ENCODE data around the gene SH3GLB2. TPM values are rescaled to one million over a fixed set of nuclear protein-coding genes. Genes with fewer than 3 reads are reported as not detected.
"Not testable (repeated sequence)": the region's sequence is repeated elsewhere in the genome, so short reads cannot be mapped to it uniquely, and the experiment has no call there.

The SH3GLB2 gene
- total RNA-seq, 1 donor: 49.0 TPM

DNA sequence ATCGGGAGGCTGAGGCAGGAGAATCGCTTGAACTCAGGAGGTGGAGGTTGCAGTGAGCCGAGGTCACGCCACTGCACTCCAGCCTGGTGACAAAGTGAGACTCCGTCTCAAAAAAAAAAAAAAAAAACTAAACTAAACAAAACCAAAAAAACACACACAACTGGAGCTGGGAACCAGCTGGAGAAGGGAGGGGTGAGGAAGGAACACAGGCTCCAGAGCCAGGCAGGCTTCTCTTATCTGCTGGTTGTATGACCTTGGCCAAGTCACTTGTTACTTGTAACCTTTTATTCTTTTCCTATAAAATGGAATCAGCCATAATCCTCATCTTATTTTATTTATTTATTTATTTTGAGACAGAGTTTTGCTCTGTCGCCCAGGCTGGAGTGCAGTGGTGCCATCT, 24.0 kb downstream of the SH3GLB2 start:
- DNase-seq (ENCODE audit: low read depth in 2 of 3, low spot score in 2 of 3): not testable (repeated sequence)

DNA sequence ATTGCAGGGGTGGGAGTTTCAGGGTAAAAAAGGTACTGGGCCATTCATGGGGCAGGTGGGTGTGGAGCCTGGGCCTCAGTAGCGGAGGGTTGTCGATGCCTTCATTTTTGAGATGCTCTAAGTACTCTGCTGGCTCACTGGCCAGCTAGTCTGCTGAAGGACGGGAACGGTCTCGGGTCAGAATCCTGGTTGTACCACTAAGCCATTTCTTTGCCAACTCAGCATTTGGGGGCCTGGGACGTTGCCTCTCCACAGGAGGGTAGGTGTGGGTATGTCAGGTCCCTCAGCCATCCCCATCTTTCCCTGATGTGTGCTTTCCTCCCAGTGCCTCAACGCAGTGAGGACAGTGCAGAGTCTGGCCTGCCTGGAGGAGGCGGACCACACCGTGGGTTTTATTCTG, 25.1 kb downstream of the SH3GLB2 start:
- no peak for DNase-seq (ENCODE audit: low read depth in 2 of 3, low spot score in 2 of 3)

DNA sequence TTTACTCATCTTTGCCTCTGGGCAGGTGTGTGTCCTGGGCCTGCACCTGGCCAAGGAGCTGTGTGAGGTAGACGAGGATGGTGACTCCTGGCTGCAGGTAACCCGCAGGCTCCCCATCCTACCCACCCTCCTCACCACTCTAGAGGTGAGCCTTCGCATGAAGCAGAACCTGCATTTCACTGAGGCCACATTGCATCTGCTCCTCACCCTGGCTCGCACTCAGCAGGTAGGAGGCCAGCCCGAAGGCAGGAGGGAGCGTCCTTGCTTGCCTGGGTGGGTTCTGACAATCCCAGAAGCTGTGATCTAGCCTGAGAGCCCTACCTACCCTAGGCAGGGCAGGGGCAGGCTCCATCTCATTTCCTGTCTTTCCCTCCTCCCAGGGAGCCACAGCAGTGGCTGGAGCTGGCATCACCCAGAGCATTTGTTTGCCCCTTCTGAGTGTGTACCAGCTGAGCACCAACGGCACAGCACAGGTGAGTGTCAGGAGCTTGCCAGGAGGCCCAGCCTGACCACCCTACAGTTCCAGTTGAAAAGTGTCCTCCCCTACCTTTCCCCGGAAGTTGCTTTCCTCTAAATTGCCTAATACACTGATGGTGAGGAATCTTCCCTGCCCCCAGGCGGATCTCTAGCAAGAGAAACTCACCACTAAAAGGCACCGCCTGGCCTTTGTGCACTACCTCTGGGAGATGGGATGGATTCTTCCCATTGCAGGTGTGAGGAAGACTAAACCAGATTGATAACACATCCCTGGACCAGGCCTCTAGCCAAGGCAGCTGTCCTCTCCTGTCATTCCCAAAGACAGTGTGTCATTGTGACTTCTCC, 26.4 kb downstream of the SH3GLB2 start:
- DNase-seq (ENCODE audit: low read depth in 2 of 3, low spot score in 2 of 3): no peak

DNA sequence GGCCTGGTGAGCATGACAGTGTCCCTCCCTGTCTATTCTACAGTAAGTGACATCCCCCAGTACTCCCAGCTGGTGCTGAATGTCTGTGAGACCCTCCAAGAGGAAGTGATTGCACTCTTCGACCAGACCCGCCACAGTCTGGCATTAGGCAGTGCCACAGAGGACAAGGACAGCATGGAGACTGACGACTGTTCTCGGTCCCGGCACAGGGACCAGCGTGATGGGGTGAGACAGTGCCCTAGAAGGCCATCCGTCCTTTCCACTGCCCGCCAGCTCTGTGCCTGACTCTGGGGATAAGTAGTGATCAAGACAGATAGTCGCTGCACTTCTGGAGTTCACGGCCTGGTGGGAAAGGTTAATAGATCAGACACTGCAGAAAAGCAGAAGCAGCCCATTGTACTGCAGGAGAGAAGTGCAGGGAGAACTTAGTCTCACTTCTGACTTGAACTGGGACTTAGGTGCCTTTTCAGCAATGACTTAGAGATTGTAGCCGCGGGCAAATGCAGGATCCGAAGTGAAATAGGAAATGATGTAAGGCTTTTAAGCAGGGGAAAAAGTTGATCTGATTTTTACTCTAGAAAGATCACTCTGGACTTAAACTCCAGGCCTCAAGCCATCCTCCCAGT, 28.4 kb downstream of the SH3GLB2 start:
- no peak for DNase-seq (ENCODE audit: low read depth in 2 of 3, low spot score in 2 of 3)

DNA sequence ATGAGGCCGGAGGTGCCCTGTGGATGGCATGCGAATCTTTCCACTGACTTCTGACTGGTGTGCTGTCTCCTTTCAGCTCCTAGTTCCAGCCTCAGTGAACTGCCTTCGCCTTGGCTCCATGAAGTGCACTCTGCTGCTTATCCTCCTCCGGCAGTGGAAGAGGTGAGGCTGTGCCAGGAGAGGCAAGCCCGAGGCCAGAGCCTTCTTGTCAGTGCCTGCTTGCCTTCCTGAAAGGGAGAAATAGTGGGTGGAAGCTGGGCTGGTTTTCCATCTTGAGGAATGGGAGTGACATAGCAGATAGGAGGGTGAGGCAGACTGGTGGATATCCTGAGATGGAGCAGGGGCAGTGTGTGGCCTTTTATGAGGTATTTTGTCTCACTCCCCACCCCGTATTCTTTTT, 29.7 kb downstream of the SH3GLB2 start:
- no peak for DNase-seq (ENCODE audit: low read depth in 2 of 3, low spot score in 2 of 3)

DNA sequence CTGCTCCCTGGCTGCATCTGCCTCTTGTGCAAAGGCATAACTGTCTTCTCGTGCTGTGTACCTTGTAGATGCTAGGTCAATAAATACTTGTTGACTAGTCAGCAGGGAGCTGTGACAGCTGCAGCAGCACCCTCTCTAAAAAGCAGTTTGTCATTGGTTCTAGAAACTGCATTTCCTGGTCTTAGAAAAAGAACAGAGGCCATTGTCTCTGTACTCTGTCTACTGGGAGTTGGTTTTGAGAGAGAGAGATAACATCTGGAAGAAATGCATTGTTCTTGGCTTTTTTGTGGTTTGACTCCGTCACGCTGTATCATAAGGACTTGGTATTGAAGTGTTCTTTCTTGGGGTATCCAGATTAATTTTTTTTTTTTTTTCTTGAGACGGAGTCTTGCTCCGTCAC, 32.3 kb downstream of the SH3GLB2 start:
- DNase-seq (ENCODE audit: low read depth in 2 of 3, low spot score in 2 of 3): no peak

DNA sequence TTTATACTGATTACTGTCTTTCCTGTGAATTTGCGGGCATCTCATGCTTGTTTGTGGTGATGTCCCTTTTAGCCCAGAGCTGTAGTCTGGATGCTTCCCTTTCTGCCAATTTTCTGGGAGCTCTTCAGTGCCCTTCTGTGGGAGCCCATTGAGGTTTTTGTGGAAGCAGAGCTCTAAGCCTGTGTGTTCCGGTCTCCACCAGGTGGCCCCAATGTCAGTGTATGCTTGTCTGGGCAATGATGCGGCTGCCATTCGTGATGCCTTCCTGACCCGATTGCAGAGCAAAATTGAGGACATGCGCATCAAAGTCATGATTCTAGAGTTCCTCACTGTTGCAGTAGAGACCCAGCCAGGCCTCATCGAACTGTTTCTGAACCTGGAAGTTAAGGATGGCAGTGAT, 35.1 kb downstream of the SH3GLB2 start:
- peak in 1 of 3 donors; percentile 14 for DNase-seq (ENCODE audit: low read depth in 2 of 3, low spot score in 2 of 3)

DNA sequence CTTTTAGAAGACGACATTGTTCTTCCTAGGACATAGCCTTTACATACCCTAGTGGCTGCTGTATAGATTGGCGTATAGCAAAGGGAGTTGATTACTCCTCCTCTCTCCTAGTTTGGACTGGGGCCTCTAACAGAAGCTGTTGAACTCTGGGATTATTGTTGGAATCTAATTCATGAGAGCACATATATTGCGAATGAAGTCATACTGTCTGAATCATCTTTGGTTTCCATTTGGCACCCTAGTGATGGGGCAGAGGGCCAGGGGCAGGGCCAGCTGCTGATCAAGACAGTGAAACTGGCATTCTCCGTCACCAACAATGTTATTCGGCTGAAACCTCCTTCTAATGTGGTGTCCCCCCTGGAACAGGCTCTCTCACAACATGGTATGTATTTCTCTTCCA, 40.3 kb downstream of the SH3GLB2 start:
- no peak for DNase-seq (ENCODE audit: low read depth in 2 of 3, low spot score in 2 of 3)

DNA sequence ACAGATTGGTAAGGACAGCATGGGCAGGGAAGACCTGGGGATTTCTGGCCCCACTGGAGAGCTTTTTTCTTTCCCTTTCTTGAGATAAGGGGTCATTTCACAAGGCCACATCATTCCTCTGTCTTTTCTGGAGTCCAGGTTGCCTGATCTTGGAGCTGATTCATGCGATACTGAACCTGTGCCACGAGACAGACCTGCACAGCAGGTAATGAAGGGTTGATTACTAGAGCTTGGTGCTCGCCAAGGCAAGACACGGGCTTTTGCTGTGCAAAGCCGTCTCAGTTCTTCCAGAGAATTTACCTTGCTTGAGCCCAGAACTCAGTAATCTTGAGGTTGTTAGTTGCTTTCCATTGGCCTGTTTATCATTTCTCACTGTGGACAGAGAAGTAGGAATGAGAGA, 41.5 kb downstream of the SH3GLB2 start:
- DNase-seq (ENCODE audit: low read depth in 2 of 3, low spot score in 2 of 3): no peak

DNA sequence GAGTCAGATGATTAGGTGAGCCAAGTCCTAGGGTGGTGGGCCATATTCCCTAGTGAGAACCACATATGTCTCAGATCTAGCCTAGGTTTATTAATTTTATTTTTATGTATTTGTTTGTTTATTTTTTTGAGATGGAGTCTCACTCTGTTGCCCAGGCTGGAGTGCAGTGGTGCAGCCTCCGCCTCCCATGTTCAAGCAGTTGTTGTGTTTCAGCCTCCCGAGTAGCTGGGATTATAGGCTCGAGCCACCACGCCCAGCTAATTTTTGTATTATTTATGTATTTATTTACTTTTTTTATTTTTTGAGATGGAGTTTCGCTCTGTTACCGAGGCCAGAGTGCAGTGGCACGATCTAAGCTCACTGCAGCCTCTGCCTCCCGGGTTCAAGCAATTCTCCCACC, 44.6 kb downstream of the SH3GLB2 start:
- DNase-seq (ENCODE audit: low read depth in 2 of 3, low spot score in 2 of 3): no peak

DNA sequence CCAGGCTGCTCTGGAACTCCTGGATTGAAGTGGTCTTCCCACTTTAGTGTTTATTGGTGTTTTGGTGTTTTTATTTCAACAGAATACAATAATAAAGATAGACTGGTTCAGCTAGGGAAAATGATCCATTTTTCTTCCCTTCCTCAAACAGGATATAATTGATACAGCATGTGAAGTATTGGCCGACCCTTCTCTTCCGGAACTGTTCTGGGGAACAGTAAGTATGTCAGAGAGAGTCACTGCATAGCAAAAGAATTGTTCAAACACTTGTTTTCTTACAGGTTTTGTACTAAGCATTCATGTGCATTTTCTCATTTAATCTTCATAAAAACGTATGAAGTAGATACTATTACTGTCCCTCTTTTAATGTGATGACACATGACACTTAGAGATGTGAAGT, 49.0 kb downstream of the SH3GLB2 start:
- no peak for DNase-seq (ENCODE audit: low read depth in 2 of 3, low spot score in 2 of 3)

DNA sequence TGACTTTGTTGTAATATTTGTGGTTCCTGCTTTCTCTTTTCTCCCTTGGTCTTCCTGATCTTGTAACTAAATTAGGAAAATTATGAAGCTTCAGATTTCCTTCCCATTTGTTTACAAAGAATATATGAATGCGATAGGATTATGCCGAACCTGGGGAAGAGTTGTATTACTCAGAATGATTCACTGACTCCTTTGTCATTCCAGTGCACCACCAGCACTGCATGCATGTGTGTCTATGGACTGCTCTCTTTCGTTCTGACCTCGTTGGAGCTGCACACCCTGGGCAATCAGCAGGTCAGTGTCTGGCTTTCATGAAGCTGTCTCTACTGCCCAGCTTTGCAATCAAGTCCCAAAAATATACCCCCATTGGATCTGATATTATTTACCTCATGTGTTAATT, 55.2 kb downstream of the SH3GLB2 start:
- DNase-seq (ENCODE audit: low read depth in 2 of 3, low spot score in 2 of 3): no peak

DNA sequence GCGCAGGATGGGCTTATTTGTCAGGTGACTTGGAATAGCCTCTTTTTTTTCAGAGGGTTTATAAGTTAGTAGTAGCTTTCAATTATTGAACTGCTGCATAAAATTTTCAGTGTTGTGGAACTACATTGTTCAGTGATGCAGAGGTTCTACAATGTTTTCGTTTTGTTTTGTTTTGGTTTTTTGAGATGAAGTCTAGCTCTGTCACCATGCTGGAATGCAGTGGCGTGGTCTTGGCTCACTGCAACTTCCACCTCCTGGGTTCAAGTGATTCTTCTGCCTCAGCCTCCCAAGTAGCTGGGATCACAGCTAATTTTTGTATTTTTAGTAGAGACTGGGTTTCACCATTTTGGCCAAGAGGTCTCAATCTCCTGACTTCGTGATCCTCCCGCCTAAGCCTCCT, 58.6 kb downstream of the SH3GLB2 start:
- DNase-seq (ENCODE audit: low read depth in 2 of 3, low spot score in 2 of 3): no peak

DNA sequence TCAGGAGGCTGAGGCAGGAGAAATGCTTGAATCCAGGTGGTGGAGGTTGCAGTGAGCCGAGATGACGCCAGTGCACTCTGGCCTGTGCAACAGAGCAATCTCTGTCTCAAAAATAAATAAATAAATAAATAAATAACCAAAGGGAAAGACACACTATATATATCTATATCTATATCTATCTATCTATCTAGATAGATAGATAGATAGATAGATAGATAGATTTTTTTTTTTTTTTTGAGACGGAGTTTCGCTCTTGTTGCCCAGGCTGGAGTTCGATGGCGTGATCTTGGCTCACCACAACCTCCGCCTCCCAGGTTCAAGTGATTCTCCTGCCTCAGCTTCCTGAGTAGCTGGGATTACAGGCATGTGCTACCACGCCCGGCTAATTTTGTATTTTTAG, 66.7 kb downstream of the SH3GLB2 start:
- DNase-seq (ENCODE audit: low read depth in 2 of 3, low spot score in 2 of 3): not testable (repeated sequence)

Other genes with a start within 250 kb of the SH3GLB2 start
- 21.3 TPM for gene TBC1D13, start 241.1 kb downstream of the SH3GLB2 start, total RNA-seq
- 42.8 TPM for gene ENDOG, start 209.8 kb downstream of the SH3GLB2 start, total RNA-seq
- gene SPOUT1, start 198.5 kb downstream of the SH3GLB2 start, total RNA-seq: 63.6 TPM
- 12.1 TPM for gene KYAT1, start 146.4 kb downstream of the SH3GLB2 start, total RNA-seq
- gene LRRC8A, start 146.2 kb downstream of the SH3GLB2 start, total RNA-seq: 61.4 TPM
- 3.2 TPM for gene PHYHD1, start 107.3 kb downstream of the SH3GLB2 start, total RNA-seq
- 14.0 TPM for gene DOLK, start 80.7 kb downstream of the SH3GLB2 start, total RNA-seq
- gene NUP188, start 80.6 kb downstream of the SH3GLB2 start, total RNA-seq: 54.9 TPM
- 49.0 TPM for gene MIGA2, start 8.3 kb upstream of the SH3GLB2 start, total RNA-seq
- gene DOLPP1, start 52.8 kb upstream of the SH3GLB2 start, total RNA-seq: 15.3 TPM
- gene CRAT, start 82.5 kb upstream of the SH3GLB2 start, total RNA-seq: 46.9 TPM
- gene PTPA, start 83.1 kb upstream of the SH3GLB2 start, total RNA-seq: 55.2 TPM
- 7.5 TPM for gene IER5L, start 149.9 kb upstream of the SH3GLB2 start, total RNA-seq